ENCODE measurements around the gene FOXP2.
A peak's percentile ranks its signal among the peaks of the same experiment; 100 is the strongest.

FOXP2 gene

GRCh38 chr7:114388021-114388420 lies 26.6 kb upstream of the FOXP2 start:
- TF ChIP-seq CTCF (IDR thresholded peaks at IDR 0.05; ENCODE audit: extremely low read depth, missing control alignments): no peak
- DNase-seq (ENCODE audit: low spot score): no peak

DNA sequence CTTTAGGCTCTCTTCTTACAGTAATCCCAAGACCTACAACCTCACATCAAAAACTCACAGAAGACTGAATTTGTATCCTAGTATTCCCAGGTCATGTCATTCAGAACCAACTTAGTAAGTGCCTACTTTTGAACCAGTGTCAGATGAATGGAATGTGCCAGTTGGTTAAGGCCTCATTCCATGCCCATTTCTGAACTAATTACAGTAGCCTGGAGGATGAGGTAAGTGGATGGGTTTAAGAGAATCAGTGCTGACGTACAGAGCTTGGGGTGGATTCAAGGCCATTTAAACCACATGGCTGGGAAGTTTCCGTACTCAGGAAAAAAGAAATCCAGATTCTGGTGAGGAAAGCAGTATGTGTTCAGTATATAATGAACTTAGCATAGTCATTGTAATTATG lies 21.9 kb upstream of the FOXP2 start:
- no peak for DNase-seq (ENCODE audit: low spot score)
- no peak for TF ChIP-seq CTCF (IDR thresholded peaks at IDR 0.05; ENCODE audit: extremely low read depth, missing control alignments)

- DNase-seq (ENCODE audit: low spot score): no peak
- TF ChIP-seq CTCF (IDR thresholded peaks at IDR 0.05; ENCODE audit: extremely low read depth, missing control alignments): no peak
Observed at GRCh38 chr7:114402876-114403635, 11.6 kb upstream of the FOXP2 start.

GRCh38 chr7:114405427-114405826 lies 9.2 kb upstream of the FOXP2 start:
- DNase-seq (ENCODE audit: low spot score): no peak
- peak; percentile 4 for TF ChIP-seq CTCF (IDR thresholded peaks at IDR 0.05; ENCODE audit: extremely low read depth, missing control alignments)

DNA sequence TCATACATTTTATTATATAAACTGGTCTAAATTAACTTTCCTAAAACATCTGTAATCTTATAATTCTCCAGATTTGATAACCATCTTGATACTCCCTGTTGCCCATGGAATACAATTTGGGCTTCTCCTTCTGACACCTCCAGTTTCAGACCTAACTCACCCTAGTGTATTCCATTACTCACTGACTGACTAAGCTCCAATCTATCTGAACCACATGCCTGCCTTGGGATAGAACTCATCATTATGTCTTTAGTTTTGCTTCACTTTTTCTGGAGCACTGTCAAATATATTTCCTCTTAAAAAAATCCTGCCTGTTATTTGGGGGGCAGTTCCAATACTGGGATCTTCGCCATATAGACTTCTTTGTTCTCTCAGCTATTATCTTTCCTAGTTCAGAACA lies 4.9 kb upstream of the FOXP2 start:
- DNase-seq (ENCODE audit: low spot score): no peak
- TF ChIP-seq CTCF (IDR thresholded peaks at IDR 0.05; ENCODE audit: extremely low read depth, missing control alignments): no peak

GRCh38 chr7:114412548-114412947 lies 2.1 kb upstream of the FOXP2 start:
- DNase-seq (ENCODE audit: low spot score): no peak
- TF ChIP-seq CTCF (IDR thresholded peaks at IDR 0.05; ENCODE audit: extremely low read depth, missing control alignments): no peak

DNA sequence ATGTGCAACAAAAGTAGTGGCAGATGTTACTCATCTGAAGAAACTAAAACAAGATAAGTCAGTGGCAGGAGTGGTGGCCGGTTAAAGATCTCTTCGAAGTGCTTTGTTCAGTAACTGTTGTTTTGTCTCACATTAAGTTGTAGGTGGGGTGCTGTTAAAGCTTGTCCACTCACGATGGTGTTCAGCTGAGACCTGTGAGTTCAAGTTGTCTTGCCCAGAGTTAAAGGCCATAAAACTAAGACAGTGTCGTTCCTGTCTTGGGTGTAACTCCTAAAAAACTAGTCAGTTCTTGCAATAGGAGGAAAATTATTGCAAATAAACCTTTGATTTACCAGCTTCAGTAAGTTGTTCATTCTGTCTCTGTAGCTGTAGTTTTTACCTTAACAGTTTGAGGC lies 857 bp upstream of the FOXP2 start:
- TF ChIP-seq CTCF (IDR thresholded peaks at IDR 0.05; ENCODE audit: extremely low read depth, missing control alignments): no peak
- no peak for DNase-seq (ENCODE audit: low spot score)
